Keratinocyte (primary cell): ENCODE measurements around the gene IQCE. TPM values are rescaled to one million over a fixed set of nuclear protein-coding genes. Genes with fewer than 3 reads are reported as not detected.

Source experiments
- DNase-seq: peaks from one replicate; pipeline ENCODE4 v3.0.0-alpha.2; 2011; ENCODE audit warnings: low read depth, missing footprints, low spot score
- FAIRE-seq: peaks from 2 replicates; lab custom pipeline; 2011; peaks lifted over from hg19 to GRCh38; lab: Jason Lieb, UNC
- H2AFZ ChIP-seq: 2 replicates; pipeline ENCODE4 v1.6.0; 2012; ENCODE audit warnings: low read length, control low read depth, inconsistent platforms; ENCODE audit not compliant: control insufficient read depth
- H3K27ac ChIP-seq: 2 replicates; pipeline ENCODE4 v1.5.1; 2011; ENCODE audit warnings: low read length; ENCODE audit not compliant: control insufficient read depth, insufficient read depth
- H3K27me3 ChIP-seq: 3 replicates; pipeline ENCODE4 v1.6.0; 2011; ENCODE audit warnings: low read length; ENCODE audit not compliant: control insufficient read depth, insufficient read depth; ENCODE audit errors: extremely low read depth
- H3K36me3 ChIP-seq, 2 experiments: 2 replicates in 1 of 2; 3 replicates in 1 of 2; pipeline ENCODE4 v1.5.1; 2011; ENCODE audit warnings: low read length in 2 of 2, mild to moderate bottlenecking in 1 of 2; ENCODE audit not compliant: control insufficient read depth in 2 of 2, insufficient read depth in 2 of 2; ENCODE audit errors: extremely low read depth in 1 of 2
- H3K4me1 ChIP-seq: 3 replicates; pipeline ENCODE4 v1.5.1; 2011; ENCODE audit warnings: low read length; ENCODE audit not compliant: control insufficient read depth, insufficient read depth; ENCODE audit errors: extremely low read depth
- H3K4me2 ChIP-seq: 3 replicates; pipeline ENCODE4 v1.6.0; 2011; ENCODE audit warnings: low read depth, low read length; ENCODE audit not compliant: control insufficient read depth, insufficient read depth; ENCODE audit errors: extremely low read depth
- H3K4me3 ChIP-seq, 3 experiments: fragments of 200-600 bp in 1 of 3; sonication (generic) in 1 of 3; 2 replicates in 2 of 3; 3 replicates in 1 of 3; pipeline ENCODE4 v1.5.1; 2011 to 2016; ENCODE audit warnings: low read length in 3 of 3, mild to moderate bottlenecking in 3 of 3, control low read depth in 2 of 3, inconsistent platforms in 1 of 3, low read depth in 1 of 3, mixed read lengths in 1 of 3, mixed run types in 1 of 3, moderate library complexity in 1 of 3; ENCODE audit not compliant: control insufficient read depth in 2 of 3, insufficient read depth in 2 of 3; ENCODE audit errors: extremely low read depth in 1 of 3
- H3K79me2 ChIP-seq: 2 replicates; pipeline ENCODE4 v1.6.0; 2012; ENCODE audit warnings: low read length; ENCODE audit not compliant: control insufficient read depth, insufficient read depth
- H3K9ac ChIP-seq: 3 replicates; pipeline ENCODE4 v1.6.0; 2011; ENCODE audit warnings: low read length; ENCODE audit not compliant: control insufficient read depth, insufficient read depth; ENCODE audit errors: extremely low read depth
- H3K9me1 ChIP-seq: 3 replicates; pipeline ENCODE4 v1.6.0; 2011; ENCODE audit warnings: low read length; ENCODE audit not compliant: control insufficient read depth, insufficient read depth; ENCODE audit errors: extremely low read depth
- H3K9me3 ChIP-seq: 2 replicates; pipeline ENCODE4 v1.5.1; 2012; ENCODE audit warnings: low read depth, low read length; ENCODE audit not compliant: control insufficient read depth
- H4K20me1 ChIP-seq: 3 replicates; pipeline ENCODE4 v1.6.0; 2011; ENCODE audit warnings: low read length; ENCODE audit not compliant: control insufficient read depth, insufficient read depth; ENCODE audit errors: extremely low read depth
- CTCF ChIP-seq, 3 experiments: IDR thresholded peaks in 1 of 3; conservative IDR thresholded peaks in 1 of 3; optimal IDR thresholded peaks in 1 of 3; 2 replicates in 2 of 3; 3 replicates in 1 of 3; pipeline versions ENCODE3 to v1.5.1; 2011; ENCODE audit warnings: low read length in 3 of 3, mild to moderate bottlenecking in 3 of 3, moderate library complexity in 2 of 3, control low read depth in 1 of 3, inconsistent platforms in 1 of 3; ENCODE audit not compliant: insufficient read depth in 2 of 3; ENCODE audit errors: extremely low read depth in 1 of 3
- EZH2 ChIP-seq: IDR thresholded peaks from one replicate; pipeline ENCODE4 v1.6.1; 2012; ENCODE audit warnings: inconsistent platforms, mild to moderate bottlenecking, low read length, moderate library complexity
- dilution Hi-C: fragments of 300-500 bp; cut with MboI; formaldehyde crosslinking; loops from one replicate; pipeline ENCODE4 v1.7.0; 2020; ENCODE audit warnings: low sequenced_read_pairs; ENCODE audit not compliant: extremely low pct_ligation_motif_present
- polyA plus RNA-seq, 5 experiments: library from polyadenylated mRNA; depleted of rRNA in 3 of 5; stranded (reverse) in 3 of 5; stranded (forward) in 1 of 5; unstranded in 1 of 5; fragments of >200 nt; gene quantifications; 1 replicate in 1 of 5; 2 replicates in 3 of 5; 3 replicates in 1 of 5; pipeline versions ENCODE4 v1.2.1 to v1.2.3, GENCODE V29; 2011 to 2012; ENCODE audit warnings: missing spikeins in 2 of 5, low read depth in 1 of 5, low replicate concordance in 1 of 5

The IQCE gene
- polyA plus RNA-seq, 1 donor (not counting 4 experiments of a cell fraction or from before 2014, with no cell fraction given): 5.2 TPM

GRCh38 chr7:2537981-2538851 is 20.6 kb upstream of the IQCE start:
- Histone ChIP-seq H3K9me3 (no peaks in the 10 kb centered on the region), H3K4me1 (no peaks in the 10 kb centered on the region), H3K9ac (no peak overlapping the region), H3K4me2 (no peak overlapping the region), H3K27me3 (no peaks in the 10 kb centered on the region), H3K27ac (no peak overlapping the region), H3K79me2 (no peaks in the 10 kb centered on the region), H4K20me1 (no peaks in the 10 kb centered on the region), H2AFZ (no peak overlapping the region), H3K36me3 (peaks cover 19% of the 10 kb centered on the region in 2 experiments), H3K4me3 (no peak overlapping the region), H3K9me1 (no peaks in the 10 kb centered on the region)
- DNase-seq: no peak
- dilution Hi-C loops: no loop called here
- TF ChIP-seq EZH2 (no peak), CTCF (optimal IDR thresholded peaks at IDR 0.05 in 1 of 3, IDR thresholded peaks at IDR 0.05 in 1 of 3, conservative IDR thresholded peaks at IDR 0.05 in 1 of 3; ENCODE audit: extremely low read depth in 1 of 3, insufficient read depth in 2 of 3, low read length in 3 of 3) (no peak)
- FAIRE-seq: no peak

- Histone ChIP-seq H3K4me1 (no peaks in the 10 kb centered on the region), H3K9ac (no peak overlapping the region), H2AFZ (no peak overlapping the region), H4K20me1 (no peaks in the 10 kb centered on the region), H3K9me1 (no peaks in the 10 kb centered on the region), H3K27me3 (no peaks in the 10 kb centered on the region), H3K4me2 (no peak overlapping the region), H3K9me3 (no peaks in the 10 kb centered on the region), H3K79me2 (no peaks in the 10 kb centered on the region), H3K36me3 (peaks cover 22 to 24% of the 10 kb centered on the region in 2 experiments), H3K27ac (no peak overlapping the region), H3K4me3 (no peak overlapping the region)
- dilution Hi-C loops: no loop called here
- TF ChIP-seq EZH2 (no peak), CTCF (optimal IDR thresholded peaks at IDR 0.05 in 1 of 3, IDR thresholded peaks at IDR 0.05 in 1 of 3, conservative IDR thresholded peaks at IDR 0.05 in 1 of 3; ENCODE audit: extremely low read depth in 1 of 3, insufficient read depth in 2 of 3, low read length in 3 of 3) (no peak)
- DNase-seq (no peak), FAIRE-seq (no peak)
These were observed 19.5 kb upstream of the IQCE start for GRCh38 chr7:2539031-2539911.
